GM12801 (cell line): ENCODE results near the gene ETV7.

Experiments
- TF ChIP-seq, protein P1 (sequence below): IDR thresholded peaks from one replicate; pipeline ENCODE4 v1.5.1; 2011; ENCODE audit warnings: control low read depth; ENCODE audit not compliant: insufficient read length; ENCODE audit errors: extremely low read depth

ETV7 gene

DNA sequence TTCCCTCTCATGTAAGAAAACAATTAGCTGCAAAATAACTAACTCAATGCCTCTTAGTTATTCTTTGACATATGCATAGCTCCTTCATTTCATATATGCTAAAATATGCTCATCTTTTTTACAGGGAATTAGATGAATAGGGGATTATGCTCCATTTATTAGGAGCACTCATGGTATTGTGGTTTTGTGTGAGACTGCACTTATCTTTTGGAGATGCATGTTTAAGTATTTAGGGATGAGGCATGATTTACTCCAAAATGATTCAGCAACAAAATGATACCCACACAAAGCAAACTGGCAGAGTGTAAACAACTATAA, 59.6 kb downstream of the ETV7 start:
- TF ChIP-seq, protein P1, sequence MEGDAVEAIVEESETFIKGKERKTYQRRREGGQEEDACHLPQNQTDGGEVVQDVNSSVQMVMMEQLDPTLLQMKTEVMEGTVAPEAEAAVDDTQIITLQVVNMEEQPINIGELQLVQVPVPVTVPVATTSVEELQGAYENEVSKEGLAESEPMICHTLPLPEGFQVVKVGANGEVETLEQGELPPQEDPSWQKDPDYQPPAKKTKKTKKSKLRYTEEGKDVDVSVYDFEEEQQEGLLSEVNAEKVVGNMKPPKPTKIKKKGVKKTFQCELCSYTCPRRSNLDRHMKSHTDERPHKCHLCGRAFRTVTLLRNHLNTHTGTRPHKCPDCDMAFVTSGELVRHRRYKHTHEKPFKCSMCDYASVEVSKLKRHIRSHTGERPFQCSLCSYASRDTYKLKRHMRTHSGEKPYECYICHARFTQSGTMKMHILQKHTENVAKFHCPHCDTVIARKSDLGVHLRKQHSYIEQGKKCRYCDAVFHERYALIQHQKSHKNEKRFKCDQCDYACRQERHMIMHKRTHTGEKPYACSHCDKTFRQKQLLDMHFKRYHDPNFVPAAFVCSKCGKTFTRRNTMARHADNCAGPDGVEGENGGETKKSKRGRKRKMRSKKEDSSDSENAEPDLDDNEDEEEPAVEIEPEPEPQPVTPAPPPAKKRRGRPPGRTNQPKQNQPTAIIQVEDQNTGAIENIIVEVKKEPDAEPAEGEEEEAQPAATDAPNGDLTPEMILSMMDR = no peak

DNA sequence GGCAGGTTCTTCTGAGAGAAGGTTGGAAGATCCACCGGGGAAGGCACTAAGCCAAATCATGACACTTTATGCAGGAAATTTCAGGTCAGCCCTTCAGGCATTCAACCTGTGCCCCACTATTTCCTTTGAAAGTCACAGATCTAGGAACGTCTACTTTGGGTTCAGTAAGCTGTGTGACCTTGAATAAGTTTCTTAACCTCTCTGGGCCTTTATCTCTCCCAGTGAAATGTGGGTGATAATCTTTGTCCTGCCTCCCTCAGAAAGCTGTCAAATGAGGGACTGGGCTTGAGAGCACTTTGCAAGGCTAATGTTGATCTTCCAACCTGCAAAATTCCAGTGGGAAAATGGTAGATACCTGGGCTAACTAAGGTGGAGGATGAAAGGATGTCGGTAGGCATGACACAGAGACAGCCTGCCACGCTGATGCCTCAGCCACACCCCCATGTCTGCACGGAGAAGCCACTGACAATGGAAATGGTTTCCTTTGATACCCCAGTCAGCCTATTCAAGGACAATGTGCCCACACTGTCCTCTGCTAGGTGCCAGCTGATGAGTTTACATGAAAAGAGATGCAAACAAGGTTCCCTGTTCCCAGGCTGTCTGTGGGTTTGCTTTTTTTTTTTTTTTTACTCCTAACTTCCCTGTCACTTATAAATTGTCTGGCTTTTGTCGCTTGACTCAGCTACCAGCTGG, 60.1 kb downstream of the ETV7 start:
- TF ChIP-seq, protein P1 = no peak

DNA sequence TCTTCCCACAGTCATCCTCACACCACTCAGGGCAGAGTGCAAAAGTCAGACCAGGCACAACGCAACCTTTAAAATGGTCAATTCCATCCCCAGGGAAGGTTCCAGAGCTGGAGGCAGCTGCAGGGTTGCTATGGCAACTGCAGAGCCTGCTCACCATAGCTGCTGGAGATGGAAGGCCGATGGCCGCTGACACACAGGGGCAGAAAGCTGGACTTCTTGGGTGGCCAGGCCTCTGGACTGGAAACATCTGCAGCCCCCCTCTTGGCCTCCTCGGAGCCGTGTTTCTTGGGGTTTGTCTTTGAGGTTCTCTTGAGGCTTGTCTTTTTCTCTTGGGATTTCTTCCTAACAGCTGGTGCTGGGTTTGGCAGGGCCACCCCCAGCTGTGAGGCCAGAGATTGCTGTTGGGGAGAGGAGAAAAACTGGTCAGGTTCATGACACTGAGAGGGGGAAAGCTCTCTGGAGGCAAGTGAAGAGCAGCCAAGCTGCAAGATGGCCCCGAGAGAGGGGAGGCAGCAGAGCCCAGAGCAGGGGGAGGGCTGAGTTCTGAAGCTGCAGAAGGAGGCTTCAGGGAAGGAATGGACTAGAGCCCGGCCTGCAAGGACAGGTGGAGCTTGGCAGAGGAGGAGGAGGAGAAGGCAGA, 61.0 kb downstream of the ETV7 start:
- TF ChIP-seq, protein P1 = no peak

DNA sequence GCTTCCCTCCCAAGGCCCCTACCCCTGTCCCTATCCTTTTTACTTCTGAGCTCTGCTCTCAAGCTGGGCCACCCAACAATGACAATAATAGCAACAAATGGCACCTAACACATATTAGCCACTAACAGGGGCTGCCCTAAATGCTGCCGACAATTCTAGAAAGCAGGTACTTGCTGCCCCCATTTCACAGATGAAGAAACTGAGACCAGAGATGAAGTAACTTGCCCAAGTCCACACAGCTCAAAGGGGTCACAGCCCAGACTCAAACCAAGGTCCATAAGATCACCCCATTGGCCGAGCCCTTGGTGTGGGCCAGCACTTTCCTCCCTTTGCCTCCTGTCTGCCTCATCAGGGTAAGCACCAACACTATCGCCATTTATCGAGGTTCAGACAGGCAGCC, 62.8 kb downstream of the ETV7 start:
- TF ChIP-seq, protein P1 = no peak

DNA sequence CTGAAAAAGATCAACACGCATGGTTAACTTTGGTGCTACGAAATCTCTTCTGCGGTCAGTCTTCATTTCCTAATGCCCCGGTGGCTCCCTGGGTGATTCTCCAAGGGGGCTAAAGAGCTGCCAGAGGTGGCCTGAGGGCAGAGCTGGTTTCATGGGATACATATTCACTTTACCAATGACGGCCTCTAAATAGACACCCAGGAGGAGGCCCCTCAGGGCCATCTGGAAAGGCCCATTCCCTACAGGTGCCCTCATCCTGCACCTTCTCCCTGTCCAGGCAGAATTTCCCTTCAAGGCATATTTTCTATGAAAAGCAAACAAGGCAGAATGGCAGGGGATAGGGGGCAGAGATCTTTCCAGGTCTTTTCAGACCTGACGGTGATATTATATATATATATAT, 63.3 kb downstream of the ETV7 start:
- TF ChIP-seq, protein P1 = no peak

DNA sequence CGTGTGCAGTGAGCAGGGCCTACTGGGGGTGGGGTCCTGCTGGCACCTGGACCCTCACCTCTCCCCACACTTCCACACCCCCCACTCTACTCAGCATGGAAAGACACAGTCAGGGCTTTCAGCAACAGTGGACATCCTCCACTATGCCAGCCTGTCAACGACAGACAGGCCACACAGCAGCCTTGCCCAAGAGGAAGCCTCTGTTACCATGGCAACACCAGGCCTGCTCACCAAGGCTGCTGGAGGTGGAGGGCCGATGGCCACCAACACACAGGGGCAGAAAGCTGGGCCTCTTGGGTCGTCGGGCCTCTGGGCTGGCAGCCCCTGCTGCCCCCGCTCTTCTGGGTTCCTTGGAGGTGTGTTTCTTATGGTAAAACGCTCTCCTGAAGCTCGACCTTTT, 64.4 kb downstream of the ETV7 start:
- TF ChIP-seq, protein P1 = no peak

DNA sequence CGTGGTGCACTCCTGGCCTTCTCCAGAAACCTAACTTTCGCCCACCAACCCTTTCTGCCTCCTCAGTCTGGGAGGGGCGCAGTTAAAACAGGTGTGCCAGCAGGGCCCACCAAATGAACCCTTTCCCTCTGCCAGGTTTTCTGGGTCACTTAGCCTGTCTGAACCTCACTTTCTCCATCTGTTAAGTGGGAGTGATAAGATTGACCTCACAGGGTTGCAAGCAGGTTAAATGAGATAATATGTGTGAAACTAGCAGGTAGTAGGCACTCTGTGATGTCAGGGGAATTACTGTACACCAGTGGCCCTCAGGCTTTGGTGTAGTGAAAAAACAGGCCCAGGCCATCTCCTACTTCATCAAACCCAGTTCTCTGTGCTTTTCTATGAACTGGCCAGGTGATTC, 64.9 kb downstream of the ETV7 start:
- TF ChIP-seq, protein P1 = no peak

DNA sequence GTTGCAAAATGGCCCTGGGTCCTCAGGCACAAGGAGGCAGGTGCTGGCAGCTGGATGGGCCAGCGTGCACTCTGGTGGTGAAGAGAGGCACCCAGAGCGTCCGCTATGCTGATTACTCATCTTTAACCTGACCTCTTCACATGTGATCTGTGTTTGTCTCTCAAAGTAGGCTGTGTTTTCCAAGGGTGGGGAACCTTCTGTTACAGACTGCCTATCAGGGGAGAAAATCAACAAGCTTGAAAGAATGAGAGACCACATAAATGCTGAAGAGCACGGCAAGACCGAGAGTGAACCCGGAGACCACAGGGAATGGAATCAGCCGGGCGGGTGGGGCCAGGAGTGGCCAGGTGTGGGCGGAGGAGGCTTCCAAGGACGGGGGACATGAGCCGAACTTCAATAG, 67.0 kb downstream of the ETV7 start:
- TF ChIP-seq, protein P1 = no peak
